LNCAP (cell line): ENCODE data around the gene MYRIP.

Experiments used
- CTCF ChIP-seq: fragments of 450-650 bp; IDR thresholded peaks from 2 replicates; pipeline ENCODE4 v1.5.1; 2017; ENCODE audit warnings: mild to moderate bottlenecking

The MYRIP gene

GRCh38 chr3:40185029-40185695 lies 375.8 kb downstream of the MYRIP start:
- no peak for TF ChIP-seq CTCF

- no peak for TF ChIP-seq CTCF
Observed at GRCh38 chr3:40186508-40186907, 377.1 kb downstream of the MYRIP start.

GRCh38 chr3:40187945-40188344 lies 378.5 kb downstream of the MYRIP start:
- TF ChIP-seq CTCF: no peak

- TF ChIP-seq CTCF: no peak
Observed at GRCh38 chr3:40189118-40189517, 379.7 kb downstream of the MYRIP start.

GRCh38 chr3:40190056-40190455 lies 380.6 kb downstream of the MYRIP start:
- TF ChIP-seq CTCF: no peak

GRCh38 chr3:40191251-40191650 lies 381.8 kb downstream of the MYRIP start:
- TF ChIP-seq CTCF: no peak

- TF ChIP-seq CTCF: peak; percentile 90
Observed at GRCh38 chr3:40191850-40192448, 382.5 kb downstream of the MYRIP start.

GRCh38 chr3:40192628-40193027 lies 383.2 kb downstream of the MYRIP start:
- no peak for TF ChIP-seq CTCF
